Measurements from ENCODE around the gene LRRC36.
"Not testable (repeated sequence)": the region's sequence is repeated elsewhere in the genome, so short reads cannot be mapped to it uniquely, and the experiment has no call there.

The LRRC36 gene

DNA sequence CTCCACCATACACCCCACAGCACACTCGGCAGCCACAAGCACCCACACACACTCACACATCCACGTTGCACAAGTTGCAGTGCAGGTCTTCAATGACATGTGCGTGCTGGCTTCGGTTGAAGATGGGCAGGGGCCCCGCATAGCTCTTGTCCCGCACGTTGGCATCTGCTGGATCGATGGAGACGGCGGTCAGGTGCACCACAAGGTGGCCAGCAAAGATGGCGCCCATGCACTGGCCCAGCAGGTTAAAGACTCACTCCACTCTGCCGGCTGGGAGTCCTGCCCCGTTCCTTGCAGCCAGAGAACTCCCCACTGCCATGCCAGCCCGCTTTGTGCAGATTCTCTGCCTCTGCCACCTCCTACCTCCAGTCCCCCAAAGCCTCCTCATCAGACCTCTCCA is 74.3 kb downstream of the LRRC36 start:
- DNase-seq (ENCODE audit: low spot score), result no peak

GRCh38 chr16:67403976-67404555 is 77.5 kb downstream of the LRRC36 start:
- peak; percentile 42 for DNase-seq (ENCODE audit: low spot score)

- DNase-seq (ENCODE audit: low spot score), result peak; percentile 46
Observed at GRCh38 chr16:67404740-67405226, 78.2 kb downstream of the LRRC36 start.

- no peak for DNase-seq (ENCODE audit: low spot score)
Observed at GRCh38 chr16:67405336-67405735, 78.7 kb downstream of the LRRC36 start.

- DNase-seq (ENCODE audit: low spot score), result peak; percentile 41
Observed at GRCh38 chr16:67406111-67406971, 79.7 kb downstream of the LRRC36 start.

DNA sequence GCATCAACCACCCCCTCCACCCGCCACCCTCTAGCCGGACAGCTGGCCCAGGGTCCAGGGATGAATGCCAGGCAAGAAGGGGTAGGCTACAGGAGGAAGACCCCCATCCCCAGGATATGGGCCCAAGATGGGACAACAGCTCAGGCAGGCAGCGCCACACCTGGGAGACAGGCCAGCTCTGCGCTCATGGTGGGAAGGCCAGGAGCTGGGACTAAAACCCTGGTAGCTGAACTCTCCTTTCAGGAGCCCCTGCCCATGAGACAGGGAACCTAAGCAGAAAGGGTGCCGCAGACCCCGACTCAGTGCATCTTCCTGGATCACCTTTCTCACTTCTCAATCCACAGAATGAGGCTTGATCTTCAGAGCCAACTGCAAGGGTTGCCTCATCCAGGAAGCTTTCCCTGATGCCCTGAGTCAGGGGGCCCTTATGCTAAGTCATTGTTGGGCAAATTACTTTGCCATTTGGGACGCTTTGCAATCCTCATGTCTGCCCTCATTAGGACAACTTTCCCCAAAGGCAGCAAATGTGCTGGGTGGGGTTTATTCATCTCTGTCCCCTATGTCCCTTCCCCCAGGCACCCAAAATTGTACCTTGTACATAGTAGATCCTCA is 80.7 kb downstream of the LRRC36 start:
- DNase-seq (ENCODE audit: low spot score), result no peak

GRCh38 chr16:67407788-67408452 is 81.3 kb downstream of the LRRC36 start:
- DNase-seq (ENCODE audit: low spot score), result no peak

- DNase-seq (ENCODE audit: low spot score), result no peak
Observed at GRCh38 chr16:67409631-67410030, 83.0 kb downstream of the LRRC36 start.

GRCh38 chr16:67411339-67411738 is 84.7 kb downstream of the LRRC36 start:
- no peak for DNase-seq (ENCODE audit: low spot score)

GRCh38 chr16:67412294-67412693 is 85.7 kb downstream of the LRRC36 start:
- no peak for DNase-seq (ENCODE audit: low spot score)

DNA sequence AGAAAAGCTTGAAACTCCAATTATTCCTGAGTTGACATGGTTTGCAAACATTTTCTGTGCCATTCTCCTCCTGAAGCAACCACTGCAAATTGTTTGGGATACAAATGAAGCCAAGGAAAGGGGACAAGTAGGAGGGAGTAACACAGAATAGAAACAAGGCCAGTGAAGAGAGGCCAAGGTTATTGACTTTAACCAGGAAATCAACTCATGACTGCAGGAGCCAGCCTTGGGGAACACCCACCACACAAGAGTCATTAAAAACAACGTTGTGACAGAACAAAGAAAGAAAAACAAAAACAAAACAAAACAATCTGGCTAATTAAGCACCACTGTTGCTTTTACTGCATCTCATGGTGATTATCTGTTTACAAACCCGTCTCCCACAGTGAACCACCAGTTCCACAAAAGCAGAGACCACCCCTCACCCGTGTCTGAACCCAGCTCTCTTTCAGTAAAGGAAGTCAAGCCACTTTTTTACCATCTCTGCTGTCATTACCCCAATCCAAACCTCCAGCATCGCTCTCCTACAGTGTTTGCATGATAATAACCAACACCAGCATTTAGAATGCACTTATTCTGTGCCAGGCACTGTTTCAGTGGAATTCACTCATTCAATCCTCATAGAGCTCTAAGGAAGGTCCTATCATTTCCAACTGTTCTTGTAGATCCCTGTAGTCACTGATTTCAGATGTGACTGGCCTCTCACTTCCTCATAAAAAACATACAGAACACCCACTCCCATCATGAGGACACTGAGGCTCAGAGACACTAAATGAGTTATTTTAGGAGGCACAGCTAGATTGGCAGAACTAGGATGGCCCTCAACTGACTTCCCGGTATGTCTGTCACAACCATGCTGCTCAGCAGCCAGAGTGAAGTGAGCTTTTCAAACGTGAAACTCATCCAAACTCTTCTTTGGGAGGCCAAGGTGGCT is 87.6 kb downstream of the LRRC36 start:
- DNase-seq (ENCODE audit: low spot score), result no peak

DNA sequence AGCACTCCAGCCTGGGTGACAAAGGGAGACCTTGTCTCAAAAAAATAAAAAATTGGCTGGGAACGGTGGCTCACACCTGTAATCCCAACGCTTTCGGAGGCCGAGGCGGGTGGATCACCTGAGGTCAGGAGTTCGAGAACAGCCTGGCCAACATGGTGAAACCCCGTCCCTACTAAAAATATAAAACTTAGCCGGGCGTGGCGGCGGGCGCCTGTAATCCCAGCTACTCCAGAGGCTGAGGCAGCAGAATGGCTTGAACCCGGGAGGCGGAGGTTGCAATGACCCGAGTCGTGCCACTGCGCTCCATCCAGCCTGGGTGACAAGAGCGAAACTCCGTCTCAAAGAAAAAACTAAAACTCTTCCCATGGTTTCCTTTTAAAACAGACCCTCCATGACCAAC is 88.8 kb downstream of the LRRC36 start:
- DNase-seq (ENCODE audit: low spot score), result not testable (repeated sequence)

DNA sequence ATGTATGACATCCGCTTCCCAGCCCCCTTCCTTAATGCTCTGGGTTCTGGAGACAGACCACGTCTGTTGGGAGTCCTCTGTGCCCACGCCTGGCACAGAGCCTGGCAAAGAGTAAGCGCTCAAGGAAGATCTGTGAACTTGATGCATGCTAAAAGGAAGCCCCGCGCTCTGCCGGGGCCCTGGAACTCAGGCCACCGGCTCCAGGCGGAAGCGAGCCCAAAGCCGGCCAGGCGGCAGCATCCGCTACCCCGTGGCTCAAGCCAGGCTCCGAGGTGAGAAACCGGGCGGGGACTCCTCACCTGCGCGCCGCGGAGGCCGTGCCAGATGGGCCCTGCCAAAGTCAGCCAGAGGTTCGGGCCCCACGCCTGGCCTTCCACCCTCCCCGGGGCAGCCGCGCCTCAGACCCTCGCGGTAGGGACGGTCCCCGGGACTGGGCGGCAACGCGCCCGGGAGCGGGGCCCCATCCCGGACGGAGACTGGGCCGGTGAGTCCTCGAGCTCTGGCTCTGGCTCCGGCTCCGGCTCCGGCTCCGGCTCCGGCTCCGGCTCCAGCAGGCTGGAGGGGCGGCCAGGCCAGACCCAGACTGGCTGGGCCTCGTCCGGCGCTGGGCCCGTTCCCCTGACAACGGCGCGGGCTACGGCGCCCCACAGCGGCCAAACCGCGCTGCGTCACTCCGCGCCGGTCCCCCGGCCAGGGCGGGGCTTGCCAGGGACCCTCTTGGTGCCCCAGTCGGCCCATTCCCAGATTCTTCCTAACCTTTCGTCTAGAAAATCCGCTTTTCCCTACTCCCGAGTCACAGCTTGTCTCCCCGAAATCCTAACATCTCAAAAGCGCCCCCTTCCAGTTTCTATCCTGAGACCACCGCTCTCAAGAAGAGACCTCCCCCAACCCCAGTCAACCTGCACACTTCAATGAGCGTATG is 89.5 kb downstream of the LRRC36 start, which contains the start of gene ZDHHC1:
TSS of gene ZDHHC1 (minus strand) at position 606 of the 922 bp plus-strand sequence. CDS start 8,702 bp downstream, outside the sequence.
- DNase-seq (ENCODE audit: low spot score), result peak; percentile 89

- DNase-seq (ENCODE audit: low spot score), result no peak
Observed at GRCh38 chr16:67417333-67418061, 90.9 kb downstream of the LRRC36 start.

DNA sequence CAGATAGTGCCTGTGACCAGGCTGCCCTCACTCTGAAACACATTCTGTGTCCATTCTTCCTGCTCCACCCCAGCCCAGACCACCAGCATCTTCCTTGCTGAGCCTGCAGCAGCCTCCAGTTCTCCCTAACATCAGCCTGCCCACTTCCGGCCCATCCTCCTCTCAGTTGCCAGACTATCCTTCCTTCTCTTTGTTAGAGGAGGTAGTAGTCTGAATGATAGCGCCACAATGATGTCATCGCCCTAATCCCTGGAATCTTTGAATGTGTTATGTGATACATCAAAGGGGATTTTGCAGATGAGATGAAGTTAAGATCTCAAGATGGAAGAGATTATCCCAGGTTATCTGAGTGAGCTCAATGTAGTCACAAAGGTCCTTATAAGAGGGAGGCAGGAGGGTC is 92.9 kb downstream of the LRRC36 start:
- no peak for DNase-seq (ENCODE audit: low spot score)

DNA sequence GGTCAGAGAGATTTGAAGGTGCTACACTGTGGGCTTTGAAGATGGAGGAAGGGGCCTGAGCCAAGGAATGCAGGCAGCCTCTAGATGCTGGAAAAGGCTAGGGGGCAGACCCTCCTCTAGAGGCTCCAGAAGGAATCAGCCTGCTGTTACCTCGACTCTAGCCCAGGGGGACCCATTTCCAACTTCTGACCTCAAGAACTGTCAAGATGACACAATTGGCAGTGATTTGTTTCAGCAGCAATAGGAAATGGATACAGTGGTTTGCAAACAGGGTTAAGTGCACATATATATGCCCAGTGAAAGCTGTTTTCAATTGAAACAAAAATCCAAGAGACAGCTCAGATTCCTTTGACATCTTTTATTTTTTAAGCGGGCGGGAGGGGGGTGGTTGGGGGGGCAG is 93.3 kb downstream of the LRRC36 start:
- no peak for DNase-seq (ENCODE audit: low spot score)

- no peak for DNase-seq (ENCODE audit: low spot score)
Observed at GRCh38 chr16:67421030-67421429, 94.4 kb downstream of the LRRC36 start.

DNA sequence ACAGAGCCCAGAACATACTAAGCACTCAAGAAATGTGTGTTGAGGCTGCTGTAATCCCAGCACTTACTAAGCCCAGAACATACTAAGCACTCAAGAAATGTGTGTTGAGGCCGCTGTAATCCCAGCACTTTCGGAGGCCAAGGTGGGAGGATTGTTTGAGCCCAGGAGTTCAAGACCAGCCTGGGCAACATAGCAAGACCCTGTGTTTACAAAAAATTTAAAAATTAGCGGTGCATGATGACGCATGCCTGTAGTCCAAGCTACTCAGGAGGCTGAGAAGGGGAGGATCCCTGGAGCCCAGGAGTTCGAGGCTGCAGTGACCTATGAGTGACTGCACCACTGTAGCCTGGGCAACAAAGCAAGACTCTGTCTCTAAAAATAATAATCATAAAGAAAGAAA is 96.4 kb downstream of the LRRC36 start:
- no peak for DNase-seq (ENCODE audit: low spot score)

- DNase-seq (ENCODE audit: low spot score), result no peak
Observed at GRCh38 chr16:67423611-67424260, 97.1 kb downstream of the LRRC36 start.

All from ecto neural progenitor cell (in vitro differentiated cells).